GM23338 (cell line): ENCODE results near the gene SELENOS. TPM values are rescaled to one million over a fixed set of nuclear protein-coding genes. Genes with fewer than 3 reads are reported as not detected.

Experiments
- ATAC-seq: fragments of 200-7000 bp; cut with Tn5 transposase; 3 replicates; pipeline ENCODE4 v1.9.1; 2020
- DNase-seq: peaks from one replicate; pipeline ENCODE4 v3.0.0-alpha.2; 2015; ENCODE audit warnings: low spot score
- H2AFZ ChIP-seq: fragments of 200-600 bp; sonication (generic); 2 replicates; pipeline ENCODE4 v1.8.0; 2016; ENCODE audit warnings: antibody characterized with exemption, mild to moderate bottlenecking, moderate library complexity
- H3F3A ChIP-seq: fragments of 200-600 bp; sonication (generic); replicated peaks from 2 replicates; pipeline ENCODE4 v1.8.0; 2017; ENCODE audit warnings: antibody characterized with exemption, mixed run types, low read depth
- H3K27ac ChIP-seq: fragments of 200-600 bp; sonication (generic); 2 replicates; pipeline ENCODE4 v1.6.1; 2016; ENCODE audit warnings: low read depth
- H3K27me3 ChIP-seq: fragments of 200-600 bp; sonication (generic); 2 replicates; pipeline ENCODE4 v1.8.0; 2016; ENCODE audit warnings: mild to moderate bottlenecking, mixed run types, moderate library complexity; ENCODE audit not compliant: insufficient read depth
- H3K36me3 ChIP-seq: fragments of 200-600 bp; sonication (generic); 2 replicates; pipeline ENCODE4 v1.8.0; 2016; ENCODE audit warnings: mild to moderate bottlenecking; ENCODE audit not compliant: insufficient read depth
- H3K4me1 ChIP-seq: fragments of 200-600 bp; sonication (generic); 2 replicates; pipeline ENCODE4 v1.8.0; 2016; ENCODE audit warnings: mild to moderate bottlenecking, moderate library complexity; ENCODE audit not compliant: insufficient read depth
- H3K4me2 ChIP-seq: fragments of 200-600 bp; sonication (generic); 2 replicates; pipeline ENCODE4 v1.7.1; 2017; ENCODE audit warnings: mixed run types
- H3K4me3 ChIP-seq: fragments of 200-600 bp; sonication (generic); 2 replicates; pipeline ENCODE4 v1.6.1; 2016; ENCODE audit warnings: mixed run types
- H3K79me2 ChIP-seq: fragments of 200-600 bp; sonication (generic); replicated peaks from 2 replicates; pipeline ENCODE4 v1.8.0; 2017; ENCODE audit warnings: mild to moderate bottlenecking; ENCODE audit not compliant: insufficient read depth
- H3K9me2 ChIP-seq: fragments of 200-600 bp; sonication (generic); 2 replicates; pipeline ENCODE4 v1.8.0; 2017; ENCODE audit not compliant: insufficient read depth
- H4K20me1 ChIP-seq: fragments of 200-600 bp; sonication (generic); replicated peaks from 2 replicates; pipeline ENCODE4 v1.8.0; 2017; ENCODE audit warnings: mild to moderate bottlenecking; ENCODE audit not compliant: insufficient read depth
- H3K27ac Mint-ChIP-seq: 2 replicates; pipeline ENCODE4 v1.8.0; 2020; ENCODE audit warnings: inconsistent platforms, mild to moderate bottlenecking, moderate library complexity, mixed read lengths
- H3K27me3 Mint-ChIP-seq: 3 replicates; pipeline ENCODE4 v1.8.0; 2022; ENCODE audit warnings: low read depth, mild to moderate bottlenecking, moderate library complexity, mixed read lengths, inconsistent platforms; ENCODE audit not compliant: insufficient read depth, poor library complexity
- H3K36me3 Mint-ChIP-seq: 3 replicates; pipeline ENCODE4 v1.8.0; 2021; ENCODE audit warnings: low read depth, mild to moderate bottlenecking, inconsistent platforms, moderate library complexity, mixed read lengths
- H3K4me1 Mint-ChIP-seq: 3 replicates; pipeline ENCODE4 v1.8.0; 2020; ENCODE audit warnings: mild to moderate bottlenecking, inconsistent platforms, mixed read lengths
- H3K4me3 Mint-ChIP-seq: 3 replicates; pipeline ENCODE4 v1.8.0; 2021; ENCODE audit warnings: moderate library complexity, mild to moderate bottlenecking, inconsistent platforms, mixed read lengths
- H3K9me3 Mint-ChIP-seq: 3 replicates; pipeline ENCODE4 v1.8.0; 2020; ENCODE audit warnings: moderate library complexity, mild to moderate bottlenecking, inconsistent platforms, mixed read lengths
- CREB1 ChIP-seq: fragments of 250-450 bp; sonication (Bioruptor Pico); IDR thresholded peaks from 2 replicates; pipeline ENCODE4 v1.5.0; 2020; ENCODE audit warnings: low read depth, mild to moderate bottlenecking, moderate library complexity
- JUNB ChIP-seq: IDR thresholded peaks from one replicate; pipeline ENCODE4 v1.6.1; 2016; ENCODE audit warnings: antibody characterized with exemption; ENCODE audit not compliant: unreplicated experiment
- NANOG ChIP-seq: IDR thresholded peaks from 2 replicates; pipeline ENCODE4 v1.6.1; 2016; ENCODE audit warnings: antibody characterized with exemption, borderline replicate concordance
- POLR2AphosphoS5 ChIP-seq: IDR thresholded peaks from 2 replicates; pipeline ENCODE4 v1.6.1; 2016; ENCODE audit warnings: antibody characterized with exemption, low read depth
- STAT1 ChIP-seq: IDR thresholded peaks from one replicate; pipeline ENCODE4 v1.6.1; 2016; ENCODE audit warnings: antibody characterized with exemption; ENCODE audit not compliant: unreplicated experiment
- ZNF114 ChIP-seq: fragments of 250-450 bp; sonication (Bioruptor Pico); IDR thresholded peaks from 2 replicates; pipeline ENCODE4 v1.5.0; 2020; ENCODE audit warnings: mild to moderate bottlenecking, moderate library complexity
- ZNF331 ChIP-seq: fragments of 250-450 bp; sonication (Bioruptor Pico); IDR thresholded peaks from 2 replicates; pipeline ENCODE4 v1.5.0; 2020; ENCODE audit warnings: low read depth, mild to moderate bottlenecking, moderate library complexity
- polyA plus RNA-seq: library from polyadenylated mRNA; unstranded; fragments of >200 nt; fragmentation: Nextera tagmentation; extraction: Ambion mirVana; gene quantifications from 2 replicates; pipeline ENCODE4 v1.2.1, GENCODE V29; 2016
- total RNA-seq: library from RNA; depleted of rRNA; stranded (reverse); fragments of >200 nt; shearing (Covaris generic); gene quantifications from 2 replicates; pipeline ENCODE4 v1.2.3, GENCODE V29; 2014
- TF ChIP-seq, protein P1 (sequence below): fragments of 250-450 bp; sonication (Bioruptor Pico); IDR thresholded peaks from 2 replicates; pipeline ENCODE4 v1.5.0; 2020; ENCODE audit warnings: mild to moderate bottlenecking, moderate library complexity
- TF ChIP-seq, protein P2 (sequence below), 2 experiments: fragments of 200-600 bp in 1 of 2; sonication (generic) in 1 of 2; conservative IDR thresholded peaks; 2 replicates each; pipeline versions ENCODE4 v1.5.1 to v1.6.1; 2016 to 2017; ENCODE audit warnings: antibody characterized with exemption in 2 of 2, low read depth in 2 of 2, mild to moderate bottlenecking in 2 of 2, moderate library complexity in 1 of 2
- TF ChIP-seq, protein P3 (sequence below): IDR thresholded peaks from one replicate; pipeline ENCODE4 v1.6.1; 2018; ENCODE audit warnings: antibody characterized with exemption; ENCODE audit not compliant: unreplicated experiment

Gene SELENOS
- total and polyA plus RNA-seq, 2 experiments from 2014 or later: 37.0 to 106 TPM

DNA sequence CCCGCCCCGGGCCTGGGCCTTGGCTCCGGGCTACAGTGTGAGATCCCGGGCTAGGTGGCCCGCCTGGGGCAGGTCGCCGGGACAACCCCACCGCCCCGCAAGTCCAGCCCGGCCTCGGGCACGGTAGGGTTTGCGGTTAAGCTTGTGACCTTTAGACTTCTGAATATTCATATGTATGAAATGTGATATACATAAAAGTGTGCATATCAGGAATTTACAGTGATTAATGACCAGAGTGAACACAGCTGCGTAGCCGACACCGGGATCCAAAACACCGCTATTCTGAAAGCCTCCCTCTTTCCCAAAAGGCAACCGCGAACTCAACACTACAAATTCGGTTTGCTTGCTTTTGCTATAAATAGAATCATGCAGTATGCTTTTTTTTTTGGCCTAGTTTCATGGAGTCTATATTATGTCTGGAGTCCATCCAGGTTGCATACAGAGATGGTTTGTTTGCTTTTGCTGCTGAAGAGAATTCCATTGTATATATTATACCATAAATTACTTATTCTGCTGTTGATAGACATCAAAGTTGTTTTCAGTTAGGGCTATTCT is 18.4 kb upstream of the SELENOS start (continued):
- TF ChIP-seq, protein P1, sequence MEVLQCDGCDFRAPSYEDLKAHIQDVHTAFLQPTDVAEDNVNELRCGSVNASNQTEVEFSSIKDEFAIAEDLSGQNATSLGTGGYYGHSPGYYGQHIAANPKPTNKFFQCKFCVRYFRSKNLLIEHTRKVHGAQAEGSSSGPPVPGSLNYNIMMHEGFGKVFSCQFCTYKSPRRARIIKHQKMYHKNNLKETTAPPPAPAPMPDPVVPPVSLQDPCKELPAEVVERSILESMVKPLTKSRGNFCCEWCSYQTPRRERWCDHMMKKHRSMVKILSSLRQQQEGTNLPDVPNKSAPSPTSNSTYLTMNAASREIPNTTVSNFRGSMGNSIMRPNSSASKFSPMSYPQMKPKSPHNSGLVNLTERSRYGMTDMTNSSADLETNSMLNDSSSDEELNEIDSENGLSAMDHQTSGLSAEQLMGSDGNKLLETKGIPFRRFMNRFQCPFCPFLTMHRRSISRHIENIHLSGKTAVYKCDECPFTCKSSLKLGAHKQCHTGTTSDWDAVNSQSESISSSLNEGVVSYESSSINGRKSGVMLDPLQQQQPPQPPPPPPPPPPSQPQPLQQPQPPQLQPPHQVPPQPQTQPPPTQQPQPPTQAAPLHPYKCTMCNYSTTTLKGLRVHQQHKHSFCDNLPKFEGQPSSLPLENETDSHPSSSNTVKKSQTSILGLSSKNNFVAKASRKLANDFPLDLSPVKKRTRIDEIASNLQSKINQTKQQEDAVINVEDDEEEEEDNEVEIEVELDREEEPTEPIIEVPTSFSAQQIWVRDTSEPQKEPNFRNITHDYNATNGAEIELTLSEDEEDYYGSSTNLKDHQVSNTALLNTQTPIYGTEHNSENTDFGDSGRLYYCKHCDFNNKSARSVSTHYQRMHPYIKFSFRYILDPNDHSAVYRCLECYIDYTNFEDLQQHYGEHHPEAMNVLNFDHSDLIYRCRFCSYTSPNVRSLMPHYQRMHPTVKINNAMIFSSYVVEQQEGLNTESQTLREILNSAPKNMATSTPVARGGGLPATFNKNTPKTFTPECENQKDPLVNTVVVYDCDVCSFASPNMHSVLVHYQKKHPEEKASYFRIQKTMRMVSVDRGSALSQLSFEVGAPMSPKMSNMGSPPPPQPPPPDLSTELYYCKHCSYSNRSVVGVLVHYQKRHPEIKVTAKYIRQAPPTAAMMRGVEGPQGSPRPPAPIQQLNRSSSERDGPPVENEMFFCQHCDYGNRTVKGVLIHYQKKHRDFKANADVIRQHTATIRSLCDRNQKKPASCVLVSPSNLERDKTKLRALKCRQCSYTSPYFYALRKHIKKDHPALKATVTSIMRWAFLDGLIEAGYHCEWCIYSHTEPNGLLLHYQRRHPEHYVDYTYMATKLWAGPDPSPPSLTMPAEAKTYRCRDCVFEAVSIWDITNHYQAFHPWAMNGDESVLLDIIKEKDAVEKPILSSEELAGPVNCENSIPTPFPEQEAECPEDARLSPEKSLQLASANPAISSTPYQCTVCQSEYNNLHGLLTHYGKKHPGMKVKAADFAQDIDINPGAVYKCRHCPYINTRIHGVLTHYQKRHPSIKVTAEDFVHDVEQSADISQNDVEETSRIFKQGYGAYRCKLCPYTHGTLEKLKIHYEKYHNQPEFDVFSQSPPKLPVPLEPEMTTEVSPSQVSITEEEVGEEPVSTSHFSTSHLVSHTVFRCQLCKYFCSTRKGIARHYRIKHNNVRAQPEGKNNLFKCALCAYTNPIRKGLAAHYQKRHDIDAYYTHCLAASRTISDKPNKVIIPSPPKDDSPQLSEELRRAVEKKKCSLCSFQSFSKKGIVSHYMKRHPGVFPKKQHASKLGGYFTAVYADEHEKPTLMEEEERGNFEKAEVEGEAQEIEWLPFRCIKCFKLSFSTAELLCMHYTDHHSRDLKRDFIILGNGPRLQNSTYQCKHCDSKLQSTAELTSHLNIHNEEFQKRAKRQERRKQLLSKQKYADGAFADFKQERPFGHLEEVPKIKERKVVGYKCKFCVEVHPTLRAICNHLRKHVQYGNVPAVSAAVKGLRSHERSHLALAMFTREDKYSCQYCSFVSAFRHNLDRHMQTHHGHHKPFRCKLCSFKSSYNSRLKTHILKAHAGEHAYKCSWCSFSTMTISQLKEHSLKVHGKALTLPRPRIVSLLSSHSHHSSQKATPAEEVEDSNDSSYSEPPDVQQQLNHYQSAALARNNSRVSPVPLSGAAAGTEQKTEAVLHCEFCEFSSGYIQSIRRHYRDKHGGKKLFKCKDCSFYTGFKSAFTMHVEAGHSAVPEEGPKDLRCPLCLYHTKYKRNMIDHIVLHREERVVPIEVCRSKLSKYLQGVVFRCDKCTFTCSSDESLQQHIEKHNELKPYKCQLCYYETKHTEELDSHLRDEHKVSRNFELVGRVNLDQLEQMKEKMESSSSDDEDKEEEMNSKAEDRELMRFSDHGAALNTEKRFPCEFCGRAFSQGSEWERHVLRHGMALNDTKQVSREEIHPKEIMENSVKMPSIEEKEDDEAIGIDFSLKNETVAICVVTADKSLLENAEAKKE (CRISPR knock-in tag): no peak
- TF ChIP-seq ZNF114 (no peak), POLR2AphosphoS5 (no peak)

DNA sequence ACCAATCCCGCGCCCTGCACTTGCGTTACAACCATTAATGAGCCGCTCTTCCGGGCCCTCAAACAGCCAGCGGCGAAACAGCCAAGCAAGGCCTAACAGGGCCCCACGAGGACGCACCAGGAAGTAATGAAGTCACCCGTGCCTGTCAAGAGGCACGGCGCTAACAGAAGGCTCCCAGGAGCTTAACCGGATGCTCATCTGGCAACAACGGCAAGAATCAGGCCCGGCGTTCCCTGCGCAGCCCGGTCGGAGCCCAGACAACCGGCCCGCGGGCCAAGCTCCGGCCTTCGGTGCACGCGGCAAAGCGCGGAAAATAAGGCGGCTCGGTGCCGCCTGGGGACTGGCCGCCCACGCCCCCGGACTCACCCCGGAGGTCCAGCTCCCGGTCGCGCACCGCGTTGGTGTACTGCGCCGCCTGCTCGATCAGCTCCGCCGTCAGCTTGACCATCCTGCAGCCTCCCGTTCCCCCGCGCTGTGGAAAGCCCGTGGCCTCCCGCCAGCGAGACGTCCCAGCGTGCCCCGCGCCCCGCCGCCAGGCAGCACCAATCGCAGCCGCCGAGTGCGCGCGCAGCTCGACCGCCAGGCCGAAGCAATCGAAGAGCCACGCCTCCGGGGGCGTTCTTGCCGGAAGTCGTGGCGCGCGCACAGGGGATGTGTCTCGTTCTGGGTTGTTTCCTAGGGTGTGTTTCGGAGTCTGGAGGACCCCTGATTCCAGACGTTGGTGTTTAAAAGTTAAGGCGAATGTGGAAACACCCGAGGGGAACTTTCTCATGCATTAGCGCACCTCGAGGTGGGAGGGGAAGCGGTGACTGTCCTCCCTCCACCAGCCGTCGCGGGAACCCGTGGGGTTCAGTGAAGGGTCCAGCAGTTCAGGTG is 17.7 kb upstream of the SELENOS start, which contains the start of gene SNRPA1:
Gene SNRPA1, minus strand, starts transcription at position 518 of the 876 bp plus-strand sequence. Its CDS starts 70 bp downstream, at position 448.
- Histone ChIP-seq H3K27ac (peak within 1 kb of the TSS; percentile 70; the same call in 1 of the 2 replicates), H3K4me1 (peaks cover 4% of the 10 kb centered on the region; the same call in 1 of the 2 replicates), H3K79me2 (peaks cover 57% of the 10 kb centered on the region), H3K4me2 (peak within 1 kb of the TSS; percentile 84), H3K9me2 (no peaks in the 10 kb centered on the region), H2AFZ (peak within 1 kb of the TSS; percentile 99), H3K4me3 (peak within 1 kb of the TSS; percentile 96), H3K27me3 (no peaks in the 10 kb centered on the region), H3K36me3 (peaks cover 13% of the 10 kb centered on the region; the same call in 1 of the 2 replicates), H3F3A (no peaks in the 10 kb centered on the region; the same call in 1 of the 2 replicates), H4K20me1 (peaks cover 25% of the 10 kb centered on the region)
- Mint-ChIP-seq H3K4me1 (peaks cover 10% of the 10 kb centered on the region), H3K27me3 (peaks cover 2% of the 10 kb centered on the region), H3K4me3 (peak within 1 kb of the TSS; percentile 99), H3K36me3 (peaks cover 14% of the 10 kb centered on the region; the same call in 2 of the 3 replicates), H3K27ac (peak within 1 kb of the TSS; percentile 97), H3K9me3 (no peaks in the 10 kb centered on the region)
- DNase-seq: peak; percentile 97
- ATAC-seq: peak; percentile 87
- TF ChIP-seq JUNB (no peak), CREB1 (CRISPR knock-in tag) (peak; percentile 57), STAT1 (no peak), ZNF114 (no peak), ZNF331 (CRISPR knock-in tag) (no peak), NANOG (no peak), POLR2AphosphoS5 (peak; percentile 87)
- TF ChIP-seq, protein P2, sequence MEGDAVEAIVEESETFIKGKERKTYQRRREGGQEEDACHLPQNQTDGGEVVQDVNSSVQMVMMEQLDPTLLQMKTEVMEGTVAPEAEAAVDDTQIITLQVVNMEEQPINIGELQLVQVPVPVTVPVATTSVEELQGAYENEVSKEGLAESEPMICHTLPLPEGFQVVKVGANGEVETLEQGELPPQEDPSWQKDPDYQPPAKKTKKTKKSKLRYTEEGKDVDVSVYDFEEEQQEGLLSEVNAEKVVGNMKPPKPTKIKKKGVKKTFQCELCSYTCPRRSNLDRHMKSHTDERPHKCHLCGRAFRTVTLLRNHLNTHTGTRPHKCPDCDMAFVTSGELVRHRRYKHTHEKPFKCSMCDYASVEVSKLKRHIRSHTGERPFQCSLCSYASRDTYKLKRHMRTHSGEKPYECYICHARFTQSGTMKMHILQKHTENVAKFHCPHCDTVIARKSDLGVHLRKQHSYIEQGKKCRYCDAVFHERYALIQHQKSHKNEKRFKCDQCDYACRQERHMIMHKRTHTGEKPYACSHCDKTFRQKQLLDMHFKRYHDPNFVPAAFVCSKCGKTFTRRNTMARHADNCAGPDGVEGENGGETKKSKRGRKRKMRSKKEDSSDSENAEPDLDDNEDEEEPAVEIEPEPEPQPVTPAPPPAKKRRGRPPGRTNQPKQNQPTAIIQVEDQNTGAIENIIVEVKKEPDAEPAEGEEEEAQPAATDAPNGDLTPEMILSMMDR (conservative IDR thresholded peaks at IDR 0.05; ENCODE audit: low read depth in 2 of 2): no peak
- TF ChIP-seq, protein P3, sequence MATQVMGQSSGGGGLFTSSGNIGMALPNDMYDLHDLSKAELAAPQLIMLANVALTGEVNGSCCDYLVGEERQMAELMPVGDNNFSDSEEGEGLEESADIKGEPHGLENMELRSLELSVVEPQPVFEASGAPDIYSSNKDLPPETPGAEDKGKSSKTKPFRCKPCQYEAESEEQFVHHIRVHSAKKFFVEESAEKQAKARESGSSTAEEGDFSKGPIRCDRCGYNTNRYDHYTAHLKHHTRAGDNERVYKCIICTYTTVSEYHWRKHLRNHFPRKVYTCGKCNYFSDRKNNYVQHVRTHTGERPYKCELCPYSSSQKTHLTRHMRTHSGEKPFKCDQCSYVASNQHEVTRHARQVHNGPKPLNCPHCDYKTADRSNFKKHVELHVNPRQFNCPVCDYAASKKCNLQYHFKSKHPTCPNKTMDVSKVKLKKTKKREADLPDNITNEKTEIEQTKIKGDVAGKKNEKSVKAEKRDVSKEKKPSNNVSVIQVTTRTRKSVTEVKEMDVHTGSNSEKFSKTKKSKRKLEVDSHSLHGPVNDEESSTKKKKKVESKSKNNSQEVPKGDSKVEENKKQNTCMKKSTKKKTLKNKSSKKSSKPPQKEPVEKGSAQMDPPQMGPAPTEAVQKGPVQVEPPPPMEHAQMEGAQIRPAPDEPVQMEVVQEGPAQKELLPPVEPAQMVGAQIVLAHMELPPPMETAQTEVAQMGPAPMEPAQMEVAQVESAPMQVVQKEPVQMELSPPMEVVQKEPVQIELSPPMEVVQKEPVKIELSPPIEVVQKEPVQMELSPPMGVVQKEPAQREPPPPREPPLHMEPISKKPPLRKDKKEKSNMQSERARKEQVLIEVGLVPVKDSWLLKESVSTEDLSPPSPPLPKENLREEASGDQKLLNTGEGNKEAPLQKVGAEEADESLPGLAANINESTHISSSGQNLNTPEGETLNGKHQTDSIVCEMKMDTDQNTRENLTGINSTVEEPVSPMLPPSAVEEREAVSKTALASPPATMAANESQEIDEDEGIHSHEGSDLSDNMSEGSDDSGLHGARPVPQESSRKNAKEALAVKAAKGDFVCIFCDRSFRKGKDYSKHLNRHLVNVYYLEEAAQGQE: no peak
